ENCODE measurements around the gene DHX9. TPM values are rescaled to one million over a fixed set of nuclear protein-coding genes. Genes with fewer than 3 reads are reported as not detected.

Gene DHX9
- polyA plus RNA-seq (2012; ENCODE audit: insufficient read length, low read depth) = 75.4 TPM

- TF ChIP-seq REST (IDR thresholded peaks at IDR 0.05; ENCODE audit: insufficient read depth in 1 of 2, low read depth in 2 of 2, low read length in 2 of 2) = peak in 1 of 2 experiments; percentile 56; a peak in 1 of 4 replicates
- TF ChIP-seq SIN3A (IDR thresholded peaks at IDR 0.05; ENCODE audit: borderline replicate concordance, insufficient read depth, low read length) = no peak
- peak; percentile 92; the same call in 1 of the 2 replicates for TF ChIP-seq TAF1 (IDR thresholded peaks at IDR 0.05; ENCODE audit: borderline replicate concordance, insufficient read depth, low read length)
- peak; percentile 98 for TF ChIP-seq POLR2AphosphoS5 (IDR thresholded peaks at IDR 0.05; ENCODE audit: low read depth, low read length)
- TF ChIP-seq FOXP2 (optimal IDR thresholded peaks at IDR 0.05; ENCODE audit: borderline replicate concordance, extremely low read depth, extremely low read length, insufficient read depth) = no peak
Measured at GRCh38 chr1:182839209-182840066, at the start of gene DHX9. DHX9 (plus strand) TSS chr1:182839347; CDS start chr1:182842567, 3,220 bp downstream.

- TF ChIP-seq FOXP2 (optimal IDR thresholded peaks at IDR 0.05; ENCODE audit: borderline replicate concordance, extremely low read depth, extremely low read length, insufficient read depth) (no peak), SIN3A (IDR thresholded peaks at IDR 0.05; ENCODE audit: borderline replicate concordance, insufficient read depth, low read length) (no peak), REST (IDR thresholded peaks at IDR 0.05; ENCODE audit: insufficient read depth in 1 of 2, low read depth in 2 of 2, low read length in 2 of 2) (no peak), TAF1 (IDR thresholded peaks at IDR 0.05; ENCODE audit: borderline replicate concordance, insufficient read depth, low read length) (no peak), POLR2AphosphoS5 (IDR thresholded peaks at IDR 0.05; ENCODE audit: low read depth, low read length) (no peak)
Measured at GRCh38 chr1:182791281-182792179, 47.6 kb upstream of the DHX9 start.

DNA sequence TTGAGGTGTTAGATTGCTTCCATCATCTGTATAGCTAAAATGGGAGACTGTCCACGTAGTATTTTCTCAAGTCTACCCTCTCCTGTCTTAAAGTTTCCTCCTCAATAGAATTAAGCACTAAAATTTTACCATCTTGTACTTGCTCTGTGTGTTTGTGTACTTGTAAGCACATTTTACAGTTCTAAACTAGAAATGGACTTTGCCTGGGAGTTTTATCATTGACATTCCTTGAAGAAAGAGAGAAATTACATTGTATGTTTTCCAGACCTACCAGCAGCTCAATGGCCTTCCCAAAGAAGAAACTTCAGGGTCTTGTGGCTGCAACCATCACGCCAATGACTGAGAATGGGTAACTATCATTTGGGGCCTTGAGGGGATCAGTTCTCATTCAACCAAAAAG lies 45.1 kb upstream of the DHX9 start:
- TF ChIP-seq REST (IDR thresholded peaks at IDR 0.05; ENCODE audit: insufficient read depth in 1 of 2, low read depth in 2 of 2, low read length in 2 of 2) = no peak
- TF ChIP-seq TAF1 (IDR thresholded peaks at IDR 0.05; ENCODE audit: borderline replicate concordance, insufficient read depth, low read length) = no peak

GRCh38 chr1:182794676-182795201 lies 44.4 kb upstream of the DHX9 start:
- no peak for TF ChIP-seq POLR2AphosphoS5 (IDR thresholded peaks at IDR 0.05; ENCODE audit: low read depth, low read length)
- TF ChIP-seq TAF1 (IDR thresholded peaks at IDR 0.05; ENCODE audit: borderline replicate concordance, insufficient read depth, low read length) = no peak
- no peak for TF ChIP-seq FOXP2 (optimal IDR thresholded peaks at IDR 0.05; ENCODE audit: borderline replicate concordance, extremely low read depth, extremely low read length, insufficient read depth)
- no peak for TF ChIP-seq SIN3A (IDR thresholded peaks at IDR 0.05; ENCODE audit: borderline replicate concordance, insufficient read depth, low read length)
- no peak for TF ChIP-seq REST (IDR thresholded peaks at IDR 0.05; ENCODE audit: insufficient read depth in 1 of 2, low read depth in 2 of 2, low read length in 2 of 2)
